ENCODE measurements around the gene RHBDL2. TPM values are rescaled to one million over a fixed set of nuclear protein-coding genes. Genes with fewer than 3 reads are reported as not detected.

Gene RHBDL2
- total RNA-seq, 2 donors from 2014 or later: 35.1 to 43.3 TPM

DNA sequence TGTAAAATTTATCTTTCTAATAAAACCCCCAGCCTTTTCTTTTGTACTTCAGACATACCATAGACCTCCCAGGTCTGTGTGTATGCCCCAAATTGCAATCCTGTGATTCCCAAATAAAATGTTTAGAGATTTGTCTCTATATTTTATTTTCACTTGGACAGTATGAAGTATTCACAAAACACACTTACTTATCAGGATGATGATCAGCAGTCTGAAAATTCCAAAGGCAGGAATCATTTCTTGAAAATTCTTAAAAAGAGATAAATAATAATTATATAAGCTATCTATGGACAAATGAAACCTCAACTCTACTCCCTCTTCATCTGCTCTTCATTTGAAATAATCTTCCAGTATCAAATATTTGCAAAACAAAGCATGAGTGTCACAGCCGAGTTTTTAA is 48.7 kb downstream of the RHBDL2 start:
- intact Hi-C loops (cut with DNase I, micrococcal nuclease): no loop called here
- ATAC-seq (no peak), DNase-seq (no peak)

DNA sequence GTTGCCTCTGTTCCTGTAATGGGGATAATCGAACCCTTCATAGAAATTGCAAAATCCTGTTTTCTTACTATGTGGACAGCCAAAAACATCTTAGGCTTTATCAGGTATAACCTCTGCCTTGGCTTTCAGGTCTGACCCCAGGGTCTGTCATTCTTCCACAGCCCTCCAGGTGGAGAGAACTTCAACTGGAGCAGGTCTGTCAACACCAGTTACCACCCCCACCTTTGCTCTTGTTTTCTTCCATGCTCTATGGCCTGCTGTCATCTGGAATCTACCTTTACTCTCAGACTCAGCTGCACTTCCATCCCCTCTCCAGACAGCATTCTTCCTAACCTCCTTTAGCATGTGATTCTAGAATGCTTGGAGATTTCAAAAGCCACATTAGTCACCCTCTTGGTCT is 49.9 kb downstream of the RHBDL2 start:
- no peak for ATAC-seq
- DNase-seq: no peak
- intact Hi-C loops (cut with DNase I, micrococcal nuclease): no loop called here

DNA sequence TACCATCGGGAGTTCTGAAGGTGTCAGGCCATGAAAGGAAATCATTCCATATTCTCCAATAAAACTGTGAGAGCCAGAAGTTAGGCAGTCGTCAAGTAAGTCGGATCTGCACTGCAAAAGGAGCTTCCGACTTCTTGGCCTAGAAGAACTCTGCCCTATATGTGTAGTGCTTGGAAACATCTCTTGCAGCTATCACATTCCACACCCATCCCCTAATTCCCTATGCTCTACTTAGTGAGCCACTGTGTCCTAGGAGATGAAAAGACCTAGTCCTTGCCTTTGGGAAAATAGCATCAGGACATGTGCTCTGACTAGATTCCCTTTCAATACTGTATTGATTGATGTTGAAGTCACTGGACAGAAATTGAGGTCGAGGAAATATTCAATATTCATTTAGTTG is 52.0 kb downstream of the RHBDL2 start:
- intact Hi-C loops (cut with DNase I, micrococcal nuclease): no loop called here
- ATAC-seq (no peak), DNase-seq (no peak)

DNA sequence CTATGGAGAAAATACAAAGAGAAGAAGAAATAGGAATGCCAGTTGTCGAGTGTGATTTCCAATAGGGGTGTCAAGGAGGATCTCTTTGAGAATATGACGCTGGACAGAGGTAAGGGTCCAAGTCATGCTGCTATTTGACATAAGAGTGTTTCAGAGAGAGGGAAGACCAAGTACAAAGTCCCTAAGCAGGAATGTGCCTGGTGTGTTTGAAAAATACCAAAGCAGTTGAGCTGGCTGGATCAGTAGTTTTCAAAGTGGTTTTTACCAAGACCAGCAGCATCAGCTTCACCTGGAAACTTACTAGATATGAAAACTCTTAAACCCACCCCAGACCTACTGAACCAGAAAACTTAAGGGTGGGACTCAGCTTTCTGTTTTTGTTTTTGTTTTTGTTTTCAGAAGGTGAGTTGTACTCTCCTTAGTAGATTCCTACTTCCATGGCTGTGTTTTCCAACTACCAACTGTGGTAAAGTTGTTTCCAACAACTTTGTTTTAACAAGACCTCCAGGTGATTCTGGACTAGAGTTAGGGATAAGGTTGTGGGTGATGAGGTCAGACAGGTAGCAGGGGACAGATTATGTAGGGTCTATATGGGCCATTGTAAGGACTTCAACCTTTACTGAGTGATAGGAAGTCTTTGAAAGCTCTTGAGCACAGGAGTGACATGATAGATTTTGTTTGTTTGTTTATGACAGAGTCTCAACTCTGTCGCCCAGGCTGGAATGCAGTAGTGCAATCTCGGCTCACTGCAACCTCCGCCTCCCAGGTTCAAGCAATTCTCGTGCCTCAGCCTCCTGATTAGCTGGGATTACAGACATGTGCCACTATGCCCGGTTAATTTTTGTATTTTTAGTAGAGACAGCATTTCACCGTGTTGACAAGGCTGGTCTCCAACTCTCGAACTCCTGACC is 53.0 kb downstream of the RHBDL2 start:
- intact Hi-C loops (cut with DNase I, micrococcal nuclease): no loop called here
- DNase-seq: no peak
- no peak for ATAC-seq

DNA sequence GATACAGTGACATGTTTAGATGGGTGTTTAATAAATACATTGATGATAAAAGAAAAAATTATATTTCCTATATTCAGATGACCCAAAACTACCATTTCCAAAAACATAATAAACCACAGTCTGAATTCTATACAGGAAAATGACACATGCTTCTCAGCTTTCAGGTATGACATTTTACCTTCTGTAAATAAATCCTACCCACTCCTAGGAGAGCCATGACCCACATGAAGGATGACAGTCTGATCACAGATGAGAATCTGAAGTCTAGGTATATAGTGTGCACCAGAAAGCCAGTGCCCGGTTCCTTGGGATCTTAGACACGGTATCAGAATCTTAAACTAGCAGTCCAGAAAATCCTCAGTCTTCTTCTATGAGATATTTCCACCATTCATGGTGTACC is 56.5 kb downstream of the RHBDL2 start:
- DNase-seq (no peak), ATAC-seq (no peak)
- intact Hi-C loops (cut with DNase I, micrococcal nuclease): no loop called here

DNA sequence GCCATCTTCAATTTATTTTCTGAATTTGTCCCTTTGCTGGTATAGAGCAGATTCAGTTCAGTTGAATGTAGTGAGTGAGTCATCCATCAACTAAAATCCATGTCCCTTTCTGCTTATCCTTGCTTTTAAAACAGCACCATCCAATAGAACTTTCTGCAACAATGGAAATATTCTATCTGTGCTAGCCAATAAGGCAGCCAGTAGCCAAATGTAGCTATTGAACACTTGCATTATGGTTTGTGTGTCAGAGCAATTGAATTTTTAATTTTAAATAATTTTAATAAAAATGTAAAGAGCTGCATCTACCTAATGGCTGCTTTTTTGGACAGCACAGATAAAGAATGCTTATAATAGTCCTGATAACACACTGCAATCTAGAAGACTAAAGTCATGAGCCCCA is 60.1 kb downstream of the RHBDL2 start, which contains the start of gene GJA9:
Gene GJA9 (minus strand): TSS at position 101 of the 400 bp plus-strand sequence. CDS start 5,489 bp downstream, outside the sequence.
- DNase-seq: no peak

DNA sequence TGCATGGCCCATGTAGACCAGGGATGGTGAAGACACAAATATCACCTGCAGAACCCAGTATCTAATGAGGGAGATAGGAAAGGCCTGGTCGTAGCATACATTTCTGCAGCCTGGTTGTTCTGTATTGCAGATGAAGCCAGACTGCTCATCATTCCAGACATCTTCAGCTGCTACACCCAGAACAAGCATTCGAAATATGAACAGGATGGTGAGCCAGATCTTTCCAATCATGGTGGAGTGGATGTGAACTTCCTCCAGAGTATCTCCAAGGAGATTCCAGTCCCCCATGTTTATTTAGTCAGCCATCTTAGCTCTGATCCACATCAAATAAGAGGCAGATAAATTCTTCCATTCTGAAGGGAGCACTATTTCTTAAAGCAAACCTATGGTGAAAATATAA is 65.8 kb downstream of the RHBDL2 start:
- intact Hi-C loops (cut with DNase I, micrococcal nuclease): no loop called here
- ATAC-seq (no peak), DNase-seq (no peak)

More for the DNA sequence above, 60.1 kb downstream of the RHBDL2 start, which contains the start of gene GJA9:
- no peak for ATAC-seq
- intact Hi-C loops (cut with DNase I, micrococcal nuclease): no loop called here

DNA sequence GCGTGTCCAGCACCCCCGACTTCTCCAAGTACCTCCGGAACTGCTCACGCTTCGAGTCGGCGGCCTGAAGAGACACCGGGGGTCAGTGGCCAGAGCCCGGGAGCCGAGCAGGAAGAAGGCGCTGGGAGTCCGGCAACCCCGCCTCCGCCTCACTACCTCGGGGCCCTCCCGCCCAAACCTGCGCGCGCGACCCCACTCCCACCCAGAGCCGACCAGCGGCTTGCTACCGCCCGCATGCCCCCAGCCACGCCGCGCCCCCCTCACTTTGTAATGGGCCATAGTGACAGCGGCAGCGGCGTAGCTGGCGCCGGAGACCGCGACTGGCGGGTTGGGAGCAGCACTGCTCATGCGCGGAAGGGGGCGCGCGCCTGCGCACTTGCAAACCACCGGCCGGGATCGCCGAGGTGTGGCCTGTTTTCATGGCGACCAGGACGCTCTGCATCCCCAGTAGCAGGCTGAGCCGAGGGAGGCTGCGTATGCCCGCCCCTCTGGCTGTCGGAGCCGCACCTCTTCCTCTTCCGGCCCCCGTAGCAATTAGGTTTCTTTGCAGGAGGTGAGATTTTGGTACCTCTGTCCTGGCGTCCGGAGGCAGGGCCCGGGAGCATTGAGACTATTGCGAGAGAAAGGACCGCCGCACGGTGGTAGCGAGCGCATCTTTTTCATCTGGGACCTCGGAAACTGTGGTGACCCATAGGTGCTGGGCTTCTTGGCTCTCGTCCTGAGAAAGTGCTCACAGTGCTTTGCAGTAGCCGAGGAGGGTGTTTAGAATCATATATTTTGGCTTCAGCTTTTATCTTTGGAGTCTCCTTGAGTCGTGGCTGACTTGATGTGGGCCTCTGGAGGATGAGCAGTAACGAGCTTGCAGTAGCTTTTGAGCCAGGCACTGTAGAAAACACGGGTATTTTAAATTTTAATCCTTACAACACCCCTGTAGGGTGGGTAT is 68.3 kb downstream of the RHBDL2 start, which contains the start of gene MYCBP:
Gene MYCBP (minus strand): TSS at position 322 of the 943 bp plus-strand sequence. CDS start 43 bp downstream, at position 279.
- peak; percentile 97 for ATAC-seq
- DNase-seq: peak; percentile 94 to 96
- intact Hi-C loops (cut with DNase I, micrococcal nuclease): no loop called here

DNA sequence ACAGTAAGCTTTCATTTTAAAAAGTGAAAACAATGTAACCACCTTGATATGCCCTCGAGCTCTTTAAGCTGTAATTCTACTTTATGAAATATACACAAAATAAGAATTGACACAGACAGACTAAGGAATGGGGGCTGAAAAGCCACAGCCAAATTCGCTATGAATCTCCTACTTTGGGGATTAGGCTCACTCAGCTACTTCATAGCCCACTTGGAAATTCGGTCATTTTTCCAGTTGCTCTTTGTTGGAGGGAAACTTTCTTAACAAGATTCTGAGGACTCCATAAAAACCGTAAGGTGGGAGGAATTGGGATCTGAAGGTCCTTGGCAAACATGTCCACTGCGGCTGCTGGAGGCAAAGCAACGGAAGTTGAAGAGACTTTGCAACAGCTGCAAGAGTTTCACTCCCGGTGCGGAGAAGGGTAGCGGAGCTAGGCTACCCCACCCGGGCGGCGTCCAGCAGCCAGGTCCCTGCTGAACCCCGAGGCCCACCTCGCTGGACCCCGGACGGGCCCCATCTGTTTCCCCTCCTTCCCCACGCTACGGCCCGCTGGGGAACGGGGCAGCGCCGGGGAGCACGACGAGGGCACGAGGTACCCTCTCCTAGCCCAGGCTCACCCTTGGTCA is 69.1 kb downstream of the RHBDL2 start:
- peak; percentile 29 to 47 for DNase-seq
- peak; percentile 33 for ATAC-seq
- intact Hi-C loops (cut with DNase I, micrococcal nuclease): no loop called here

DNA sequence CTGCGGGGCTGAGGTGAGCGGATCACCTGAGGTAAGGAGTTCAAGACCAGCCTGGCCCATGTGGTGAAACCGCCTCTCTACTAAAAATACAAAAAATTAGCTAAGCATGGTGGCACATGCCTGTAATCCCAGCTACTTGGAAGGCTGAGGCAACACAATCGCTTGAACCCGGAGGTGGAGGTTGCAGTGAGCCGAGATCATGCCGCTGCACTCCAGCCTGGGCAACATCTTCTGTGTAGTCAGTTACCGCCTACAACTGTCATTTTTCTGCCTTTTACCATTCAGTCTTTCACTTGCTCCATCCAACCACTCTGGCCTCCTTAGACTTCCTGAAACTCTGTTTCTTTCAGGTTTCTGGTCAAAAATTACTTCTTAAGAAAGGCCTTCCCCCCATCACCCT is 70.6 kb downstream of the RHBDL2 start:
- DNase-seq: no peak
- no peak for ATAC-seq
- intact Hi-C loops (cut with DNase I, micrococcal nuclease): no loop called here

DNA sequence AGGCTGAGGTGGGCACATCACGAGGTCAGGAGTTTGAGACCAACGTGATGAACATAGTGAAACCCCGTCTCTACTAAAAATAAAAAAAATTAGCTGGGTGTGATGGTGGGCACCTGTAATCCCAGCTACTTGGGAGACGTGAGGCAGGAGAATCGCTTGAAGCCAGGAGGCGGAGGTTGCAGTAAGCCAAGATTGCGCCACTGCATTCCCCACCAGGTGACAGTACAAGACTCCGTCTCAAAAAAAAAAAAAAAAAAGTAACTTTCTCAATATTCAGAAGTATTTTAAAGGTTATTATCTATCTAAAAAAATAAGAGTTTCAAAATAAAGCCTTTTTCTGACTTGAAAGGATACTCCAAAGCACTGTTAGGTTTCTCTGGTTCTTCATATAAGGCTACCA is 74.4 kb downstream of the RHBDL2 start:
- DNase-seq (no peak), ATAC-seq (no peak)
- intact Hi-C loops (cut with DNase I, micrococcal nuclease): no loop called here

DNA sequence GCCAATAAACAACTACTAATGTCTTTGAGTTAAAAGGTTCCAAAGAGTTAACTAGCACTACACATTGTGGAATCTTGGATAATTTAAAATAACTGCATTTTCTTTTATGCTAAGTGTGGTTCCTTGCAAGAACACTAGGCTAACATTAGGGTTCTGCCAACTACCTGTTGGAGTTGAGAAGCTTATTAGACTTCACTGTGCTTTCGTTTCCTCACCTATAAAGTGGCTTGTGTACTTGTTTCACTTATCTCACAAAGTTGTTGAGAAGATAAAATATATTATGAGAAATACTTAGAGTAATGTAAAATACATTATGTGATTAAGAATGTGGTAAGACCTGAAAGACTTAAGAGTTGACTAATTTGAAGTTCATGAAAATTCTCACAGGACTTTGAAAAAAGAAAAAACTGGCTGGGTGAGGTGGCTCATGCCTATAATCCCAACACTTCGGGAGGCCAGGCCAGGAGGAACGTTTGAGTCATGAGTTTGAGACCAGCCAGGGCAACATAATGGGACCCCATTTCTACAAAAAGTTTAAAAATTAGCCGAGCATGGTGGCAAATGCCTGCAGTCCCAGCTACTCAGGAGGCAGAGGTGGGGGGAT is 76.4 kb downstream of the RHBDL2 start:
- DNase-seq (no peak), ATAC-seq (no peak)
- intact Hi-C loops (cut with DNase I, micrococcal nuclease): no loop called here

DNA sequence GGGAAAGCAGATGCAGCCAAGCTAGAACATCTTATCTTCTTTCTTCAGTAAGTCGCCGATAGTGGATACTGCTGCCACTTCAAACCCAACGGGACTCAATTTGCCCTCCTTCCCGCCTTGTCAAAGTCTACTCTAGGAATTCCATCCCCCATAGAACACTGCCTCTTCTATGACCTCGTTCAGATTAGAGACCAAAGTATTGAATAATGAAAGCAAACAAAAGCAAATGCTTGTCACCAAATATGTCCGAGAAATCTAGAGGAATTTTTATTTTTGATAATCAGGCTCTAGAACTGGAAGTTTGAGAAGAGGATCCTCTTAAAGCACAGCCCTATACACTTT is 81.2 kb downstream of the RHBDL2 start:
- no peak for ATAC-seq
- peak in 1 of 2 donors; percentile 24 for DNase-seq

DNA sequence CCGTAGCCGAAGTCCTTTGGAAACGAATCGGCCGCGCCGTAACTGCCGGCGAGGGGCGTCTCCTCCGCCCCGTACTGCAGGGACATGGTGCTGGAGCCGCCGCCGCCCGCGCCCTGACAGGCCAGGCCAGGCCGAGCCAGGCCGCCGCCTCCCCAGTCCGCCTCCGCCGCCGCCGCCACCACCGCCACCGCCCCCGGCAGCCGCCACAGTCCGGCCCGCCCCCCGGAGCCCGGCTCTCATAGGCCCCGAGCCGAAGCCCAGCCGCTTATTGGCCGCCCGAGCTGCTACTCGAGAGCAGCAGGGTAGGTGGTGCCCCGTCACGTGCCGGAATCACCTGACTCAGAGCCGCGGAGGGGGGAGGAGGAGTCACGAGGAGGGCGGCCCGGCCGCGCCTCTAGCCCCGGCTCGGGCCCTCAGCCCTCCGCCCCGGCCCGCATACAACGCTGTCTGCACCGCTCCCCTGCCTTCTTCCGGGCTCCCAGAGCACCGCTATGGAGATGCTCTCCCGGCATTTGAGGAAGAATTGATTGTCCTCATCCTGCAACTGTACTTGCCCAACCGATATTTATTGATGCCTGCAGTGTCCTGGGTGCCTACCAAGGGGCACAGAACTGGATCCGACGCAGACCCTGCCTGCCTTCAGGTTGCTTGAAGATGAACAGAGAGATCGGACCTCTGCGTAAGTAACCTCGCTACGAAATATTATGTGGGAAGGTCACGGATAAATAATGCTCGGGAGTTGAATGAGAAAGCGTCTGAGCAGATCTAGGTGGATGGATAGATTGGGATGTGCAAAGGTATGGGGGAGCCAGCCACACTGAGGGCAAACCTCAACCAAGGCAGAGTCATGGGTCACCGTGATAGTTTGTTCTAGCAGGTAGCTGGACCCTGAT is 81.8 kb downstream of the RHBDL2 start, which contains the start of gene RRAGC:
Gene RRAGC (minus strand): TSS at position 212 of the 893 bp plus-strand sequence. CDS start 126 bp downstream, at position 86.
- intact Hi-C loops (cut with DNase I, micrococcal nuclease): no loop called here

More for the DNA sequence above, 81.2 kb downstream of the RHBDL2 start:
- intact Hi-C loops (cut with DNase I, micrococcal nuclease): no loop called here

DNA sequence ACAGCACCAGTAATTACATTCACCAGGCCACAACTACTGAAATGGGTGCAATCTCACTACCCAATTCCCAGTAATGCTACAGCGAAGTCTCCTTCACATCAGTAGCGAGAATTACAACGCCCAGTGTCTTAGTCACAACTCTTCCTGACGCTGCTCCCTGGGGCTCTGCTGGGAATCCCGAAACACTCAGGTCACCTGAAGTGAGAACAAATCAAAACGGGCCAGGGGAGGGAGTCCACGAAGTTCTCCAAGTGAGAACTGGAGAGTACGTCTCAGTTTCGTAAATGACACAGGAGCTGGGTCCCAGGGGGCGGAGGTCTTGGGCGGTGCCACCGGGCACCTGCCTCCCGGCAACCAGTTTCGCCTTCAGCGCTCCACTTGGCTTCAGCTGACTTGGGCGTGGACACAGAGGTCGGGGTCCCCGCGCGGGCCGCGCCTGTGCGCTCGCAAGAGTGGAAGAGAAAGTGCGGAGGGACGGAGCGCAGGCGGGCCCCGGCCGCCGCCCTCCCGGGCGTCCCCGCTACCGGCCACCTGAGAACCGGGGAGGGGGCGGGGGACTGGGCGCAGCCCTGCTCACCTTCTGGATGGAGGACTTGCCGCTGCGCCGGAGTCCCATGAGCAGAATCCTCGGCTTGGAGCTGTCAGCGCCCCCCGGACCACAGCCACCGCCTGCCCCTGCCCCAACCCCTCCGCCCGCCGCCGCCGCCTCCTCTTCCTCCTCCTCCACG is 82.6 kb downstream of the RHBDL2 start:
- DNase-seq (peak; percentile 82), ATAC-seq (peak; percentile 61)
- intact Hi-C loops (cut with DNase I, micrococcal nuclease): no loop called here

More for the DNA sequence above, 81.8 kb downstream of the RHBDL2 start, which contains the start of gene RRAGC:
- ATAC-seq: peak; percentile 86
- peak; percentile 99 to 100 for DNase-seq

DNA sequence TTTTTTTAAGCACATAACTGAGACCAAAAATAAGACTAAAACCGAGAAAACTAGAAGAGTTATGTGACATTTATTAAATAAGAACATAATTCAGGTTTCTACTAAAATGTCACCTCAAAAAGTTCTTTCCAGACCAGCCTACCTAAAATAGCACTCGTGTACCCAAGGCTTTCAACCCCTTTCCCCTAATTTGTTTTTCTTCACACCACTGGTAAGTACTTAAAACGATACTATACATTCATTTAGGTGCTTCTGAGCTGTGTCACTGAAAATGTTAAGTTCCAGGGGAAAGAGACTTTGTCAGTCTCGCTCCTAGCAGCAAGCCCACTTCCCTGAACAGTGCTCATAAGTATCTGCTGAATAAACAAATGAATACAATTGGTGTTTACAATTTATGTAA is 88.8 kb downstream of the RHBDL2 start:
- ATAC-seq: no peak
- intact Hi-C loops (cut with DNase I, micrococcal nuclease): no loop called here
- DNase-seq: no peak

DNA sequence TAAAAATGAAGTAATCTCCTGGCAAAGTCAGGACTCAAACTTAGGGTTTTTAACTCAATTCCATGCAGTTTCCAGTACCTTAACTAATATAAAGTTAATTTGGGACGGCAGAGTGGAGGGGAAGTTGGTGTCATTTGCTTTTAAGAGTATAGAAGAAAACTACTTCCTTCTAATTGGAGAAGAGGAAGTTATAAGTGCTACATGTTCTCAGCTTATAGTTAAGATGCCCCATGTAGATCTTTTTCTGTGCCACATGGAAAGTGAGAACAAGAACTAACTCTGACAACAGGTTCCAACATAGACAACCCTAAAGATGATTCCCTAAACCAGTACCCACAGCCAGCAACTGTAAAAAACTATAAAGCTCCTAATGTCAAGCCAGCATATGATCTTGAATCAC is 93.6 kb downstream of the RHBDL2 start:
- DNase-seq (no peak), ATAC-seq (peak; percentile 19)
- intact Hi-C loops (cut with DNase I, micrococcal nuclease): no loop called here
